ENCODE data around the gene FHAD1. TPM values are rescaled to one million over a fixed set of nuclear protein-coding genes. Genes with fewer than 3 reads are reported as not detected.

Gene FHAD1
- total RNA-seq, 1 experiment from 2014 or later = 1.9 TPM

DNA sequence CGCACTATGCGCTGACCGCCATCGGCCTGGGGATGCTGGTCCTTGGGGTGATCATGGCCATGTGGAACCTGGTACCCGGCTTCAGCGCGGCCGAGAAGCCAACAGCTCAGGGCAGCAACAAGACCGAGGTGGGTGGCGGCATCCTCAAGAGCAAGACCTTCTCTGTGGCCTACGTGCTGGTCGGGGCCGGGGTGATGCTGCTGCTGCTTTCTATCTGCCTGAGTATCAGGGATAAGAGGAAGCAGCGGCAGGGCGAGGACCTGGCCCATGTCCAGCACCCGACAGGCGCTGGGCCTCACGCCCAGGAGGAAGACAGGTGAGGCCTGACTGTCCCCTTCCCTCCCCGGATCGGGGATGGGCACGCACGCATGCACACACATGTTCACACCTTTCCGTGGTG, 31.9 kb upstream of the FHAD1 start:
- H3K9me3 Mint-ChIP-seq = peaks cover 12 to 17% of the 10 kb centered on the region in 2 experiments
- no peak overlapping the region for H3K9ac ChIP-seq (ENCODE audit: extremely low read depth, insufficient read length, low read length)
- H3K27me3 Mint-ChIP-seq (ENCODE audit: low read depth) = no peaks in the 10 kb centered on the region
- H3K14ac ChIP-seq (ENCODE audit: insufficient read depth, low read length) = no peak overlapping the region
- no peaks in the 10 kb centered on the region for H3K79me2 ChIP-seq (ENCODE audit: insufficient read depth, low read length)
- H3K27ac Mint-ChIP-seq = 0 out of 7 replicates have a peak overlapping the region, but pooled peaks of 1 of the 3 experiments have one; percentile 51
- no peak for DNase-seq
- H2AFZ ChIP-seq (ENCODE audit: low read length) = no peak overlapping the region
- H3K27me3 ChIP-seq (ENCODE audit: insufficient read depth, low read length) = no peaks in the 10 kb centered on the region
- H4K5ac ChIP-seq (ENCODE audit: insufficient read length, low read depth, low read length) = no peak overlapping the region
- H3K4me1 ChIP-seq (ENCODE audit: insufficient read depth, low read length) = peaks cover 2% of the 10 kb centered on the region; the same call in 1 of the 2 replicates
- no peak overlapping the region for H4K8ac ChIP-seq (replicated peaks; ENCODE audit: insufficient read length, low read depth, low read length)
- peaks cover 28 to 35% (median 29%) of the 10 kb centered on the region in 3 experiments for H3K36me3 Mint-ChIP-seq (ENCODE audit: insufficient read depth in 1 of 3, low read depth in 3 of 3)
- H3K4me3 Mint-ChIP-seq = no peak overlapping the region
- H3K4me2 ChIP-seq (ENCODE audit: insufficient read depth, insufficient read length, low read length) = no peak overlapping the region
- H3K23me2 ChIP-seq (ENCODE audit: insufficient read length, low read depth, low read length, poor library complexity, severe bottlenecking) = no peaks in the 10 kb centered on the region
- H3K23ac ChIP-seq (ENCODE audit: insufficient read length, low read depth, low read length) = no peak overlapping the region
- no peaks in the 10 kb centered on the region for H3K79me1 ChIP-seq (ENCODE audit: insufficient read depth, low read depth, low read length, poor library complexity, severe bottlenecking)
- no peak overlapping the region for H2BK12ac ChIP-seq (ENCODE audit: insufficient read length, low read depth, low read length)
- H3K27ac ChIP-seq (ENCODE audit: insufficient read length, low read depth, low read length) = no peak overlapping the region
- H2BK5ac ChIP-seq (ENCODE audit: insufficient read length, low read length) = no peak overlapping the region
- H2BK20ac ChIP-seq (ENCODE audit: low read depth, low read length, poor library complexity, severe bottlenecking) = no peak overlapping the region
- no peak overlapping the region for H2BK15ac ChIP-seq (ENCODE audit: low read depth, low read length)
- no peak overlapping the region for H3K4ac ChIP-seq (ENCODE audit: low read depth, low read length)
- peaks cover 21 to 28% of the 10 kb centered on the region in 2 experiments for H3K4me1 Mint-ChIP-seq
- H2BK120ac ChIP-seq (ENCODE audit: low read depth, low read length, poor library complexity, severe bottlenecking) = no peak overlapping the region
- H3K9me3 ChIP-seq (ENCODE audit: control insufficient read depth, low read depth, low read length) = no peaks in the 10 kb centered on the region
- no peak overlapping the region for H3K18ac ChIP-seq (ENCODE audit: insufficient read length, low read depth, low read length)
- H2AK5ac ChIP-seq (ENCODE audit: insufficient read length, low read length) = no peak overlapping the region
- no CpG with 5 or more reads among the region's 23 CpGs for WGBS (ENCODE audit: extremely low coverage, insufficient read length, low lambda C conversion rate)
- TF ChIP-seq, protein P1, sequence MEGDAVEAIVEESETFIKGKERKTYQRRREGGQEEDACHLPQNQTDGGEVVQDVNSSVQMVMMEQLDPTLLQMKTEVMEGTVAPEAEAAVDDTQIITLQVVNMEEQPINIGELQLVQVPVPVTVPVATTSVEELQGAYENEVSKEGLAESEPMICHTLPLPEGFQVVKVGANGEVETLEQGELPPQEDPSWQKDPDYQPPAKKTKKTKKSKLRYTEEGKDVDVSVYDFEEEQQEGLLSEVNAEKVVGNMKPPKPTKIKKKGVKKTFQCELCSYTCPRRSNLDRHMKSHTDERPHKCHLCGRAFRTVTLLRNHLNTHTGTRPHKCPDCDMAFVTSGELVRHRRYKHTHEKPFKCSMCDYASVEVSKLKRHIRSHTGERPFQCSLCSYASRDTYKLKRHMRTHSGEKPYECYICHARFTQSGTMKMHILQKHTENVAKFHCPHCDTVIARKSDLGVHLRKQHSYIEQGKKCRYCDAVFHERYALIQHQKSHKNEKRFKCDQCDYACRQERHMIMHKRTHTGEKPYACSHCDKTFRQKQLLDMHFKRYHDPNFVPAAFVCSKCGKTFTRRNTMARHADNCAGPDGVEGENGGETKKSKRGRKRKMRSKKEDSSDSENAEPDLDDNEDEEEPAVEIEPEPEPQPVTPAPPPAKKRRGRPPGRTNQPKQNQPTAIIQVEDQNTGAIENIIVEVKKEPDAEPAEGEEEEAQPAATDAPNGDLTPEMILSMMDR (conservative IDR thresholded peaks at IDR 0.05) = no peak
- H3K56ac ChIP-seq (ENCODE audit: insufficient read length, low read depth, low read length) = no peak overlapping the region
- no peak overlapping the region for H3T11ph ChIP-seq (ENCODE audit: low read length)
- no peaks in the 10 kb centered on the region for H4K20me1 ChIP-seq (ENCODE audit: control insufficient read depth, insufficient read depth, insufficient read length)
- H4K91ac ChIP-seq (ENCODE audit: insufficient read length, low read depth, low read length) = no peak overlapping the region
